Erythroblast (primary cell): ENCODE data around the gene ZDHHC9.

Experiments used
- GATA1 ChIP-seq: IDR thresholded peaks from 2 replicates; pipeline ENCODE4 v1.6.1; 2011; ENCODE audit warnings: low read depth, mild to moderate bottlenecking, control low read depth, low read length, moderate library complexity
- POLR2A ChIP-seq: IDR thresholded peaks from 2 replicates; pipeline ENCODE4 v1.6.1; 2011; ENCODE audit warnings: mild to moderate bottlenecking, low read length

DNA sequence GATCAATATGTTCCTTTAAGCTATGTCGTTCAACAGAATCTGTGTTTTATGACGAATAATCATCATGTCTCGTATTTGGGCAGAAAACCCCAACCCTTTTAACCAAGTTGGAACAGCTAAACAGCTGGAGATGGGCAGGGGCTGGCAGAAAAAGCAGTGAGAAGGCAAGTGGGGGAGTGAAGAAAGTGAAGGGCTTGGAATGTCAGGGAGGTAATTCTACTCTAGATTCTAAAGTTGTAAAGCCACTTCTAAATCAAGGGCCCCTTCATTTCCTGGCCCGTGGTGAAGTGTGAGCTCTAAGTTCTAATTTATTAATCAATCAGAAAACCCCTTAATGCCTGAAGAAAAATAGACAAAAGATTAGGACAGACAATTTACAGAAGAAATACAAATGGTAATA is 43.5 kb downstream of the ZDHHC9 start:
- TF ChIP-seq POLR2A (no peak), GATA1 (no peak)
